CD4-positive, alpha-beta T cell treated with Interleukin-2 at 100 ng/mL for 4 hours (primary cell): Measurements from ENCODE around the gene EML1.

Source experiments
- DNase-seq: peaks from one replicate; pipeline ENCODE4 v3.0.0-alpha.2; 2020; ENCODE audit warnings: low spot score

Gene EML1

GRCh38 chr14:99968191-99968920, 175.1 kb downstream of the EML1 start:
- no peak for DNase-seq

DNA sequence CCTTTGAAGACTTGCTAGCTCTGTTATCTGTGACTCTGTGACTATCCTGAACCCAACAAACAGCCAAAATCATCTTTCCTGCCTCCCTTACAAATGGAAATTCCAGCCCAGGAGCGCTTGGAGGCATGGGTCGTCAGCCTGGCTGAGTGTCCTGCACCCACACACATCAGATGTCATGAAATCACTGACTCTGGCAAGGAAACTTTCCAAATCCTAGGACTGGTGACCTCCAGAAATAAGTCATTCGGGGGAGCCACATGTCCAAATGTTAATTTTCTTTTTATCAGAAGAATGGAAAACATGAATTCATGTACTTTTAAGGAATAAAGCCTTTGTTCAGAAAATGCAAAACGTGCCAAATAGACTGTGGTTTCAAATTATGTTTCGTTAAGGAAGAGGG, 175.7 kb downstream of the EML1 start:
- no peak for DNase-seq

DNA sequence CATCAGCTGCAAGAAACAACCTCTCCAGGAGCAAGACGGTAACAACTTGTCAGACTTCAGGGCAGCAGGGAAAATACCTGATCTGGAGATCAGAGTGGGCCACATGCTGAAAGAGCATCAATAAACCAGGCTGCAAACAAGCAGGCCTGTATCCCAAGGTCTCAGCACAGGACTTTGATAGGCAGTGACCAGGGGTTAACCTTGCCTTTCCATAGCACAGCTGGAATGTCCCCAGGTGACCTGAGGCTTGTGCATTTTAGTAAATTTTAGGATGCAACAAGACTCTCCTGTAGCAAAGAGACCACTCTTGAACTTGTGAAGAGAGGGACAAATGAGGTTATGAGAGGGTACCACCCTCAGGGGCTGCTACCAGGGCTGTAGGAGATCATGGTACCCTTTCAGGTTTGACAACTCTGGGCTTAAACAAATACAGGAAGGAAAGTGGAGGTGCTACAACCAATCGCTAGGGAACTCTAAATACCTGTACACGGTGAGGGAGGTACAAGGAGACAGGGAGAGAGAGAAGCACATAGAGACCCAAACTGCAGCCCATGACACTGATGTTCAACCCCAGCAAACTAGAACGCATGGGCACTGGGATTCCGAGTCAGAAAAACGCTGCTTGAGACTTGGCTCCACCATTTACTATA, 176.6 kb downstream of the EML1 start:
- DNase-seq: no peak

GRCh38 chr14:99971087-99971940, 178.1 kb downstream of the EML1 start:
- DNase-seq: peak; percentile 67

DNA sequence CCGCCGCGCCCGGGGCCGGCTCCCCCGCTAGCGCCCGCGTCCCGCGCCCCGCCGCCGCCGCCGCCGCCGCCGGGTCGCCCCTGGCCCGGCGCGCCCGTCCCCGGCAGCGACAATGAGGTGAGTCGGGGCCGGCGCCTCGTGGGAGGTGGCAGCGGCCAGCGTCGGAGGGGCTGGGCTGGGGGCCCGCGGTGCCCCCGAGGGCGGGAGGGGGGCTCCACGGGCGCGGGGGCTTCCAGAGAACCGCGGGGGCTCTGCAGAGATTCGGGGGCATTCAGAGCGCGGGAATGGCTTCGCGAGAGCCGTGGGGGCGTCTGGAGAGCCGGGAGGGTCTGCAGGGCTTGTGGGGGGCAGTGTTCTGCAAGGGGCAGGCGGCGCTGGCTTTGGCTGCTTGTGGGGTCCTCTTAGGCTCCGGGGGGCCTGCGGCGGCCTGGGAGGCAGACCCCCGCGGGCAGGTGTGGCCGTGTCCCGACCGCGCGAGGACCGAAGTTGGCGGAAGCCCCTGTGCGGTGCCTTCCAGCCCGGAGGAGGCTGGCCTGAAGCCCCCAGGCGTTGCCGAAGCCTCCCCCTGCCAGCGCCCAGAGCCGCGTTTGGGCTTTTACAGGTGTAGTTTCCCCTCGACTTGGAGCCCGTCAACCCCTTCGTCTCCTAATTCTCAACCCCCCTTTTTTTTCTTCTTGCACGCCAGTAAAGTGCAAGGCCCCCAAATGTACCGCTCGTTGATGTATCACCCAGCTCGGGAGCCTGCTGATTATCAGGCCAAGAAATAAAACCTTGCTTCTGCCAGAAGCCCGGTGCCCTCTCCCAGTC, 178.9 kb downstream of the EML1 start:
- DNase-seq: no peak

- DNase-seq: no peak
These were observed 179.7 kb downstream of the EML1 start for GRCh38 chr14:99972748-99973466.

GRCh38 chr14:99975190-99975589, 182.0 kb downstream of the EML1 start:
- no peak for DNase-seq

GRCh38 chr14:99976021-99976420, 182.8 kb downstream of the EML1 start:
- no peak for DNase-seq

DNA sequence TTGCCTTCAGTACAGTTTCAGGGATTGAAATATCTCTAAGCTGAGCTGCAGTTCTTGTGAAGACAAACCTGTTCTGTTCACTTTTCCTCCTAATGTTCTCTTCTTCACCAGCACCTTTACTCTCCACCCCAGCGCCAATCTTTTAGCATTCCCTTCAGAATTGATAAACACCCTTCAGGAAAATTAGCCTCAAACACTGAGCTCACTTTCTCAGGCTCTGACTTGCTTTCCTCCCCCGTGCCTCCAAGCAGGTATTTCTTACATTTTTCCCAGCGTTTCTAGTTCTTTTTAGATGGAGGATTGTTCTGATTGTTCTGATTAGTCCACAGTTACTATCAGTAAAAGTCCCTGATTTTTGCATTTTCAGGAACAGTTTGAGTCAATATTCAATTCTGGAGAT, 183.5 kb downstream of the EML1 start:
- no peak for DNase-seq

DNA sequence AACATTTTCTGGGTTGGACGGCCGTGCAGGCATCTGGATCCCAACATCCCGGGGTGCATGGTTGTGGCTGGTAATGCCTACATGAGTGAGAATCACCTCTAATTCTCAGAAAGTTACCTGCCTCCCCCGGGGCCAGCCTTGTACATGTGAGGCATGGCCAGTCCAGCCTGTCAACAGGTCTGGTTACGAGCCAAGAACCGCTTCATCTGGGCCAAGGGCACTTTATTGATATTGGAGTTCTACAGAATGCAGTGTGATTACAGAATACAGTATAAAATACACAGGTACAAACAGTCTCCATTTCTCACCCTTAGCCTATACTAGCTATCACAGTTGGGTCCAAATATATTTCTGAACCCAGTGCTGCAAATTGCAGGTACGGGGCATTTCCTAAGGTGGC, 187.1 kb downstream of the EML1 start:
- DNase-seq: no peak

GRCh38 chr14:99981806-99982205, 188.6 kb downstream of the EML1 start:
- no peak for DNase-seq

GRCh38 chr14:99982537-99983250, 189.5 kb downstream of the EML1 start:
- peak; percentile 78 for DNase-seq

DNA sequence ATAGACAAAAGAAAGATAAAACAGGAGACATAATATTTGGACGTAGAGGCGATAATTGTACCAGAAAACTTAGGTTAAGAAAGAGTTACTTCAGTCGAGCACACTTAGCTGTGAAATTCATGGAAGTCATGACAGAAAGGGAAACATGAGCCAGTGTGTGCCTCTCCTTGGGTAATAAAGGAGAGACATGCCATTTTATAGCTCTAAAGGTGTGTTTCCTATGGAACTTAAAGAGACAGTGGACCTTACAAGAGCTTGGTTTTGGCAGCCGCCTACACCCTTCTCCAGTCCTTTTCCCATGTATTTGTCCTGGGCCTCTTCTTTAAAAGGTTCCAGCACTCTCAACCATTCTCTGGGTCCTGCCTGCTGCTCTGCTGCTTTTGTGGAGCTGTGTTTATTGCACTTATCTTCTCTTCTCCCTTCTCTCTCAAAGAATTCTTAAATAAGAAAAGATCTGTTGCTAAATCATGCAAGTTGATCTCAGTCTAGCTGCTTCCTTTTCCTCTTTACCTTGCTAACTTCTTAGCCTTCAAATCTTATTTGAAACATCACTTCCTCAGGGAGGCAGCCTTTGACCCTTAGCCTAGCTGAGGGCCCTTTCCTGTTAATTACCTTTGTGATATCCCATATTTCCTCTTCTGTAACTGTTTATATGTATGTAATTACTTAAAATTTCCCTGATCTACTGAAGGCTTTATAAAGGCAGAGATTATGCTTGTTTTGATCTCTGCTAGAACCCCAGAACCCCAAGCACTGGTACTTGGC, 190.2 kb downstream of the EML1 start:
- DNase-seq: no peak

DNA sequence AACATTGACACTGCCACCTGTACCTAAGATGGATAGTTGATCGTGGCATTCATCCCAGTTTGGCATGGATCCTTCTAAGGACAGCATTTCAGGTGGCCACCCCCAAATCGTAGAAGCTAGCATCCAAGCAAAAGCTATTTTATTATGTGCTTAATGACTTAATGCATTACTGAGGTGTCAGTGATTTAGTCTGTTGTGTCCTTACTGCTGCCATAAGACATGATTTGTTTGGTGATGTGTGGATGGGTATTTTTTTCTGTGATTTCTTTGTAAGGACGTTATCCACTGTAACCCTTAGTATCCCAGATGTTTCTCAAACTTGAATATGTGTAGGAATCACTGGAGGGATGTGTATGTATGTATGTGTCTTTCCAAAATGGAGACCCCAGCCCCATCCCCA, 190.8 kb downstream of the EML1 start:
- DNase-seq: no peak

- DNase-seq: no peak
These were observed 193.2 kb downstream of the EML1 start for GRCh38 chr14:99986396-99986795.

- no peak for DNase-seq
These were observed 195.8 kb downstream of the EML1 start for GRCh38 chr14:99989032-99989431.

- DNase-seq: no peak
These were observed 197.3 kb downstream of the EML1 start for GRCh38 chr14:99990268-99991170.

GRCh38 chr14:99991331-99991730, 198.1 kb downstream of the EML1 start:
- no peak for DNase-seq
